Activated gamma-delta T cell (primary cell): Measurements from ENCODE around the gene CCL26.
A peak's percentile ranks its signal among the peaks of the same experiment; 100 is the strongest.
"Not testable (repeated sequence)": the region's sequence is repeated elsewhere in the genome, so short reads cannot be mapped to it uniquely, and the experiment has no call there.

Experiments used
- DNase-seq: peaks from one replicate; lab custom pipeline; 2025; lab: John Stamatoyannopoulos, UW

Gene CCL26

GRCh38 chr7:75738975-75739795 lies 32.8 kb downstream of the CCL26 start:
- peak; percentile 100 for DNase-seq

GRCh38 chr7:75738604-75738974 lies 33.4 kb downstream of the CCL26 start, which contains the start of gene HIP1:
Gene HIP1 (minus strand): TSS chr7:75738941. CDS start chr7:75738920, 21 bp downstream.
- no peak for DNase-seq

GRCh38 chr7:75737856-75738603 lies 34.0 kb downstream of the CCL26 start:
- DNase-seq = no peak

GRCh38 chr7:75735581-75736350 lies 36.2 kb downstream of the CCL26 start:
- DNase-seq = no peak

GRCh38 chr7:75734586-75735458 lies 37.2 kb downstream of the CCL26 start:
- DNase-seq = no peak

- no peak for DNase-seq
These were observed 39.0 kb downstream of the CCL26 start for GRCh38 chr7:75732764-75733630.

GRCh38 chr7:75732016-75732521 lies 39.9 kb downstream of the CCL26 start:
- DNase-seq = no peak

GRCh38 chr7:75729851-75730274 lies 42.1 kb downstream of the CCL26 start:
- DNase-seq = no peak

GRCh38 chr7:75727881-75728593 lies 44.0 kb downstream of the CCL26 start:
- DNase-seq = no peak

GRCh38 chr7:75727351-75727750 lies 44.7 kb downstream of the CCL26 start:
- not testable (repeated sequence) for DNase-seq

GRCh38 chr7:75725306-75725705 lies 46.7 kb downstream of the CCL26 start:
- DNase-seq = no peak

- no peak for DNase-seq
These were observed 48.6 kb downstream of the CCL26 start for GRCh38 chr7:75723444-75723843.

GRCh38 chr7:75722373-75722772 lies 49.6 kb downstream of the CCL26 start:
- no peak for DNase-seq

- not testable (repeated sequence) for DNase-seq
These were observed 50.1 kb downstream of the CCL26 start for GRCh38 chr7:75721922-75722321.

GRCh38 chr7:75721426-75721825 lies 50.6 kb downstream of the CCL26 start:
- no peak for DNase-seq

GRCh38 chr7:75719626-75720025 lies 52.4 kb downstream of the CCL26 start:
- DNase-seq = no peak
